Stimulated activated CD8-positive, alpha-beta memory T cell treated with anti-CD3 and anti-CD28 coated beads, Interleukin-4, amount 100 ng/mL, for 48 hours (primary cell): ENCODE measurements around the gene TFCP2L1.

ENCODE experiments used
- DNase-seq: peaks from one replicate; pipeline ENCODE4 v3.0.0-alpha.2; 2020

Gene TFCP2L1

DNA sequence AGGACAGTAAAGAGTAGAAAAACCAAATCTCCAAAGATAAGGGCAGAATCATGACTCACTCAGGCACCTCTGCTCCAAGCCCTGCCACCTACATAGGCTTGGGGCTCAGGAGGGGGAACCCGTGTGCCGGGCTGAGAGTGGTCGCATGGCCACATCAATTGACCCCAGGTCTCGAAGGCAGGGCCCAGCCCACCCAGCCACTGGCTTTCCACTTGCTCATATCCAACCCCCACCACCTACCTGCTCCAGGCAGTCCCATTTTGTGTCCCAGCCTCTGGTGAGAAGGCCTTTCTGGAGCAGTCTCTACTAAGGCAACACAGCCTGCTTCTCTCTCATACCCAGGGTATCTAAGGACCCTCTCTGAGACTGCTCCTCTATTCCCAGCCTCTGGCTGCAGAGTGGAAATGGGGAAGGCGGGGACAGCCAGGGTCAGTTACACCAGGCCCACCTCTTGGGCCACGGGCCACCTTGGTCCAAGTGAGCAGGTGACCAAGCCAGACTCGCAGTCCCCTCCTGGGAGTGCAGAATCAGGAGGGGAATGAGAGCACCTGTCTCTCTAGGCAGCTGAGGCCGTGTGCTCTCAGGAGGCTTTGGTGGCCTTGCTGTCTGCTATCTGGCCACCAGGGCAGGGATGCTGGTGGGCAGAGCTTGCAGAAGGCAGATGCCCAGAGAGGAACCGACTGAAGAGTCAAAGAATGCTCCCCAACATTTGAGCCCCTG, 20.8 kb downstream of the TFCP2L1 start:
- DNase-seq, result no peak

- DNase-seq, result no peak
Measured at GRCh38 chr2:121260370-121261154, 24.4 kb downstream of the TFCP2L1 start.

DNA sequence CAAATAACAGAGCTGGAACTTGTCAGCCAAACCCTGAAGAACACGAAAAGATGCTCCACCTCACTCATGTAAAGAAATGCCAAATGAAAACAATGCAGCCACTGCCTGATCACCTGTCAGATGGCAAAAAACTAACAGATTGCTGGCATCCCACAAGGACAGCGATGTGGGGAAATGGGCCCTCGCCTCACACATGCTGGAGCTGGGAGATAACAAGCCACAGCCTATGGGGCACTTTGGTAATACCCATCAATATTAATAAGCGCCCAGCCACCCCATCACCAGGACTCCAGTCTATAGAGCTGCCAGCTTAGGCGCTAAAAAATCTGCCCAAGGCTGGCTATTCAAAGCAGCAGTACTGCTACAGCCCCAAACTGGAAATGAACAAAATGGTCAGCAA, 27.0 kb downstream of the TFCP2L1 start:
- no peak for DNase-seq

DNA sequence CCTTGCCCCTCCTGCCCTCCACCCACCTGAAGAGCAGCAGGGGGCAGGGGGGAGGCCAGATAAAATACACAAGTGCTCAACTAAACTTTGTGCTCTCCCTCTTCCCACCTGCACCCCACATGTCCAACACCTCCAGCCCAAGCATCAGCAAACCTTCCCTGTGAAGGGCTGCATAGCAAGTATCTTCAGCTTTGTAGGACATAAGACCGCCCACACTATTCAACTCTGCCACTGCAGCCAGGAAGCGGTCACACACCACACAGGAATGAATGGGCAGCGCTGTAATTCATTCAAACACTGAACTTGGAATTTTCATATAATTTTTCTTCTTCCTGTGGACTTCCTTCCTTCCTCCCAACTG, 27.5 kb downstream of the TFCP2L1 start:
- DNase-seq, result no peak

GRCh38 chr2:121256720-121257479, 28.1 kb downstream of the TFCP2L1 start:
- no peak for DNase-seq

- DNase-seq, result no peak
Measured at GRCh38 chr2:121255358-121255757, 29.6 kb downstream of the TFCP2L1 start.

DNA sequence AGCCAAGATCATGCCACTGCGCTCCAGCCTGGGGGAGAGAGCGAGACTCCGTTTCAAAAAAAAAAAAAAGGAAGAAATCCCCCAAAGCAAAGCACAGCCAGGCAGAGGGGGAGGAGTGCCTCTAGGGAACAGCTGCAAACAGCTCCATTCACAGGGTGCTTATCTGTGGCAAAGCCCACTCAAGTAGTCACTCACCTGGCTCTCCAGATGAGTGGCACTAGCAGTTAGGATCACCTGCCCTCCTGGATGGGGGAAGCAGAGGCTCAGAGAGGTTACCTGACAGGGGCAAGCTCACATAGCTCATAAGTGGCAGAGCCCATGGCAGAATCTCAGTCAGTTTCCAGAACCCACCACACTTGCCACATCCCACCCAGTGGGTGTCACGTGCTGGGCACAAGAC, 30.3 kb downstream of the TFCP2L1 start:
- no peak for DNase-seq

DNA sequence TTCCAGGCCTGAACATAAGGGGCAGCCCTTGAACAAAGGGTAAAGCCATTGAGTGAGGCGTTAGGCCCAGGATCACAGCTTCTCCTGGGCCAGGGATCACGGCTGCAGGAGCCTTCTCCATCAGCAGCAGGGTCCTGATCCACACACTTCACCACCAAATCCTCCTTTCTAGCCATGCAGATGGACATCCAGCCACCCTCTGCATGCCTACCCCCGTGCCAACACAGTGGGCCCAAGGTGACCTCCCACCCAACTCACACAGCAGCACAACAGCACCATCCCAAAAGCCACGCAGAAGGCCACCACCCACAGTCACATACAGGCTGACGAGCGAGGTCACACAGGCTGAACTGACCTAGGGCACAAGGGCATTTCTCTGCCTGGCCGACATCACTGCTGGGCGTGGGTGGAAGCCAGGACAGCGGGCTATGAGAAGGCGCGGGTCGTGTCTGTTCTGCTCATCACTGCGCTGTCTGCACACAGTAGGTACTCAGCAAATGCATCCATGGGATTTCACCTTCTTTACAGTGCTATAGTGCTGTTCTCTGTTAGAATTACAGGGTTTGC, 31.2 kb downstream of the TFCP2L1 start:
- no peak for DNase-seq

DNA sequence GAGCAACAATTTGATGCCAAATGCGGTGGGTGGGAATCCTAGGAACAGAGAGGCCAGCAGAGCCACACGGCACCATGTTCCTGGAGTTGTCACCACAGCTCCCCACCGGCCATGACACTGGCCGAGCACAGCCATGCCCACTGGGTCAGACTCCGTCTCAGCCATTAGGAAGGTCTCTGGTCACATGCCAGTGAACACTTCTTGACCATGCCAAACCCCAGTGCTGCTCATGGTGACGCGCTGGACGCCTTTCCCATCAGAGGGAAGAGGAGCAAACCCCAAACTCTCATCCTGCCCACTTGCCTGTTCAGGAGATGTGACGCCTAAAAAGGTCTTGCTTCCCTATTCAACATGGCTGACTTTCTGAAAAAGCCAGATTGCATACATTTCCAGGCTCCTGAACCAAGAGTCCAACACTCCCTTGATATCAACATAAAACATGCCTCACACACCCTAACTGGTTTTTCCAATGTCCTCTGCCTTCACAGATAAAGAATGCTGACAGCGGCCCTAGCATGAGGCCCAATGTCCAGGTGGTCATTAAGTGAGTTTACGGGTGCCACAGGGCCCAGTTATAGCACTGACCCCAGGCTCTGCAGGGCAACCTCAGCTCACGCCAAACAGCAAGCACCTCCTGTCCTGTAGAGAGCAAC, 31.9 kb downstream of the TFCP2L1 start:
- no peak for DNase-seq

DNA sequence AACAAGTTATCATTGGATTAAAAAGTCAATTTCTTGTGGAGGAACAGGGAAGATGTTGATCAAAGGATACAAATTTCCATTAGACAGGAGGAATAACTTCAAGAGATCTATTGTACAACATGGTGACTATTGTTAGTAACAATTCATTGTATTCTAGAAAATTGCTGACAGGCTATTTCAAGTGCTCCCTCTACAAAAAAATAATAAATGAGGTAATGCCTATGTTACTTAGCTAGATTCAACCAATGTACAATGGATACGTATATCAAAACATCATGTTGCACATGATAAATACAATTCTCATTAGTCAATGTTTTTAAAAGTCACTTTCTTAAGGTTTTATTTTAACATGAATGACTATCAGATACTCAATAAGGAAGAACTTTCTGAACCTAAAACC, 33.5 kb downstream of the TFCP2L1 start:
- no peak for DNase-seq

DNA sequence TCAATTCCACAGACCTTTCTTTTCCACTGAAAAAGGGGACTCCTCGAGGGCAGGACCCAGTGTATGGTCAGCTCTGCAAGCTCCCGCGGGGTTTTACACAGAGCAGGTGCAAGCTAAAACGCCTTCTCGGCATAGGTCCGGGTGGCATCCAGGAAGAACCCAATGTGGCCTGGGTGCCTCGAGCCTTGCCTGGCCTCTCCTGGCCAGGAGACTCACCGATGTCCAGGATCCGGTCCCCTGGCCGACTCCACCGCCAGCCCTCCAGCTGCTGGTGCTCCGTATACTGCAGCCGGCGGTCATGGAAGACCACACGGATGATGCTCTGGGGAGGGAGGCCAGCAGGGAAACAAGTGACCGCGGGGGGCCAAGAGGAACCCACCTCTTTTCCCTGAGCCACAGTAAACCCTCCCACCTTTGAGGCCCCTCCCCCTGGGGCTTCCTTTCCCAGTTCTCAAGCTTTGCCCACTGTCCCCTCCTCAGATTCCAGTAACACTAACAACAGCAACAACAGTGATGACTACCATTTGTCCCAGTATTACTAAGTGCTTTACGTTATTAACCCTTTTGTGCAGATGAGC, 36.1 kb downstream of the TFCP2L1 start:
- no peak for DNase-seq

GRCh38 chr2:121247971-121248370, 37.0 kb downstream of the TFCP2L1 start:
- DNase-seq, result no peak

DNA sequence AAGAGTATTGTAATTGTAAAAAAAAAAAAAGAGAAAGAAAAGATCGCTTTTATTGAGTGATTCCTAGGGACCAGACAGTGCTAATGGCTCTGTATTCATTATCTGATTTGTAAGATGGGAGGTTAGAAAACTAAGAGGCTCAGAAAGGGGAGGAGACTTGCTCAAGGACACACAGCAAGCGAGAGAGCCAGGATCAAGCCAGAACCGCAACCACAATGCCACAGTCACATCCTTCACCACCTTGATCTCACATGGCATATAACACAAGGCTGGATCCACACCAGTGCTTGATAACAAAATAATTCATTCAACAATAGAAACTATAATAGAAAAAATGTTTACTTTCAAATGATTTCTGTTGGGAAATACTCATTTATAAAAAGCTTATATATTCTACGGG, 37.5 kb downstream of the TFCP2L1 start:
- no peak for DNase-seq

DNA sequence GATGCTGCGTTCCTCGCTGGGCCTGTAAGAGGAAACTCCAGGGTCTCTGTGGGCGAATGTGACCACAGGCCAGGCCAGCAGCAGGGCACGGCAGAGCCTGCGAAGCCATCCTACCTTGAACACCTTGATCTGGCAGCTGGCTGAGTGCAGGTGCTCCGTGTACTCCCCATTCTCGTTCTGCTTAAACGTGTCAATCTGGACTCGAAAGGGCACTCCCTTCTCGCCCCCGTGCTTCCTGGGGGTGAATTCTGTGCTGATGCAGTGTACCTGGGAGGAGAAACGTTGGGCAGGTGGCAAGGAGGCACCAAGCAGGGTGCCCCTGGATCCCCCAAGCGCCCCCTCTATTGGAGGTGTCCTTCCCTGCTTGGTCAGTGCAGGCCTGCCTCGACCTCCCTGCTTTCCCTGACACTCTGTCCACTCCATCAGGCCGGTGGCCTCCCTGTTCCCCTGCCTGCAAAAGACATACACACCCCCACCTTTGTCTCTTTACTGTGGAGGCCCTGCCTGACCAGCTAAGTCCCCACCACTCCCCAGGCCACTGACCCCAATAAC, 38.2 kb downstream of the TFCP2L1 start:
- DNase-seq, result no peak

DNA sequence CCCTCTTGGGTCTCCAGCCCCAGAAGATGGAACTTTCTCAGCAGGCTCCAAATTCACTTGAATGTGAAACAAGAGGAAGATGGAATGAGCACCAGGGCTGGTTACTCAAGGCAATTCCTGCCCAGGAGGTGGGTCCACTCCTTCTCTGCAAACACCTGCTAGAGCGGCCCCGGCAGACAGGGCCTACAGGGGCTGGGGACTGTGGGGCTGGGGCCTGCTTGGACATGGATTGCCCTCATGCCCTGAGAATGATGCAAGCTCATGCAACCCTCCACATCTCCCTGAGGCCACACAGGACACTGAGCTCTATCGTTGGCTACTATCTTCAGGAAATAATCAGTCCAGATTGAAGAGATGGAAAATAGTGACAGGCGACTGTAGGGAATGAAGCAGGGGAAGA, 39.1 kb downstream of the TFCP2L1 start:
- no peak for DNase-seq

- no peak for DNase-seq
Measured at GRCh38 chr2:121245120-121245820, 39.7 kb downstream of the TFCP2L1 start.

GRCh38 chr2:121244616-121245015, 40.4 kb downstream of the TFCP2L1 start:
- no peak for DNase-seq

DNA sequence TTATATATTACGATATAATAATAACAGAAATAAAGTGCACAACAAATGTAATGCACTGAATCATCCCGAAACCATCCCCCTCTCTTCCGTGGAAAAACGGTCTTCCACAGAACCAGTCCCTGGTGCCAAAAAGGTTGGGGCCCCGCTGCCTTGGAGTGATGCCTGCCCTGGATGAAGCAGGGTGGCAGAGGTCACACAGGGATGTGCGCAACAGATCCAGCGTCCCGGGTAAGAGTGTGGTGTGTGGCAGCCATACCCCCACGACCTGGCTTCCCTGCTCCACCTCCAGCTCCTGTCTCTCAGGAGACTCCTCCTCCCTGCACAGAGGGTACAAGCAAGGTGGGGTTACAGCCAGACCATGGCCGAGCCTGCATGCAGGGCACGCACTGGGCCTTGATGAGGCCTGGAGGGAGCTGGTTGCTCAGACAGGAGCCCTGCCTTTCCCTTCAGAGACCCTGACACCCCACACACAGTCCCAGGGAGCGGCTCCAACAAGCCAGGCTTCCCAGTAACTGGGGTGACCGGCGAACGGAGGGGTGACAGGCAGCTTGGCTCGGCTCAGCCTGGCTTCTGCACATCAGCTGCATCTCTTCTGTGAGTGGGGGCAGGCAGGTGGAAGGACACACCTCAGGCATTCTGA, 41.1 kb downstream of the TFCP2L1 start:
- no peak for DNase-seq

- no peak for DNase-seq
Measured at GRCh38 chr2:121242976-121243375, 42.0 kb downstream of the TFCP2L1 start.

DNA sequence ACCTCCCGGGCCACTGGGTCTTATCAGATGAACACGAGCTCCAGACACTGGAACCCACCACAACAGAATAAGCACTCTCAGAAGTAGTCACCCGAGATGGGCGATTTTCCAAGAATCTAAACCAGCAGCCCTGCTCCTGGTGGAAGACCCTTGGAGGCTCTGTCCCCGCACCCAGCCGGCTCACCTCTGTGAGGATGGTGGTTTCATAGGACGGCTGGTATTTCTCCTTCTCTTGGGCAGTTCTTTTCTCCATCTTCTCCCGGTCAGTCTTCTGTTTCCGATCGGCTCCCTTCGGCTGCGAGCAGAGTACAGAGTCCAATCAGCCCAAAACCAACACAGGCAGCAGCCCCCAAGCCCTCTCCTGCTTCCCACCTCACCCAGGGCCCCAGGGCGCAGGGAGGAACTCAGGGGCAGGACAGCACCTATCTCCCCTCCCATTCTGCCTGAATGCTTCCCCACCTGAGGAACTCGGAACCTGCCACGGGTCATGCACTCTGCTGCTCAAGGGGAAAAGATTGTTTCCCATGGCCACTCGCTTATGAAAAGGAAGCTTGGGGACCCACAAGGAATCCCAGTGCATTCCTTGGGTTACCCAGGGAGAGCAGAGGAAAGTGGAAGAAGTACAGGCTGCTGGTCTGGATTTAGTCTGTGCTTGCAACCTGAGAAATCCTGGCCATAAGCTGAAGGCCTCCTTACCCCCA, 42.7 kb downstream of the TFCP2L1 start:
- DNase-seq, result no peak
